Stimulated activated CD8-positive, alpha-beta memory T cell treated with anti-CD3 and anti-CD28 coated beads, Interleukin-4, amount 100 ng/mL, for 4 hours (primary cell): ENCODE results near the gene MARCHF3.
"Not testable (repeated sequence)": the region's sequence is repeated elsewhere in the genome, so short reads cannot be mapped to it uniquely, and the experiment has no call there.

ENCODE experiments used
- DNase-seq, 2 donors: peaks; one replicate each; pipeline ENCODE4 v3.0.0-alpha.2; 2020; ENCODE audit warnings: low read depth in 2 of 2, low spot score in 1 of 2

MARCHF3 gene

DNA sequence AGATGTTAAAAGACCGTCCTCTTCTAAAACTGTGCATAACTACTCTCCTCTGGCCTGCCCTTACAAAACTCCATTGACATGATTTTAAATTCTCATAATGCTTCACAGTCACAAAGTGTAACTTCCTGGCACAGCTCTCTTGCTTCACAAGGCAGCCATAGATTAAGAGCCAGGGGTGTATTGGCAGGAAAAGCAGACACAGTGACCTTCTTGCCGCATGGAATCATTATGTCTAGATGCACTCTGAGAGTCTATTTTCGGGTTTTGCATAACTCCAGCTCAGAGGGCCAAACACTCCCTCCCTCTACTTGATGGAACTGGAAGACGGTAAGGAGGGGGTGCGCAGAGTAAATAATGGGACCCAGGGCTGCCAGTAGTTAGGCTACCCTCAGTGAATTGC is 110.1 kb downstream of the MARCHF3 start:
- no peak for DNase-seq

DNA sequence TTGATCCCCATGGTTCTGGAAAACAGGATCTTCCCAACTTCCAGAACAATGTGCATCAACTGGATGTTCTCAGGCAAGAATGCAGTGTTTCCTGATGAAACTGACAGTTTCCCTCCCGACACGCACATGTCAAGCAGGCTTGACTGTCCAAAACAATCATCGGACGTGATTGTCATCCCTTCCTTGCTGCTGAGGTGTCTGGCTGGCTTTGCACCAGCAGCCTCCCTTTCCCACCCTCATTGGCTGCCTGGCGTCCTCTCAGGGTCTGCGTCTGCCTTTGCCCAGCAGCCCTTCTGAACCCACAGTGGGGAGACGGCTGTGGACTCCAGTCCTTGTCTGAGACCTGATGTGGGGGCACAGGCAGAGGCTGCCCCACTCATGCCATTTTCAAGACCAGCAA is 110.8 kb downstream of the MARCHF3 start:
- DNase-seq: no peak

DNA sequence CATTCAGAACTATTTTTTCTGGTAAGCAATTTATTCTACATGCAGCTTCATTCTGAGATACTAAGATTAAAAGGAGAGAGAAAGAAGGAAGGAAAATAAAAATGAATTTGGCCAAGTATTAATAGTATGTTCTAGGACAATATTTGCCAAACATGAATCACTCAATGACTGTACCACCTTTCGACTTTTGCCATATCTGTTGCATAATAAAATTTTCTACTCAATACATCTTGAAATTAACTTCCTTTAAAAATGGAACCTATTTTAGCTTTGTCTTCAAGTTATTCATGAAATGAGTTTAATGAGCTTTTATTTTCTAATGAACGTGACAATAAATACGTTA is 111.8 kb downstream of the MARCHF3 start:
- DNase-seq: no peak

- DNase-seq: no peak
Measured at GRCh38 chr5:126917918-126918614, 112.3 kb downstream of the MARCHF3 start.

GRCh38 chr5:126915496-126915895 is 114.9 kb downstream of the MARCHF3 start:
- DNase-seq: no peak

DNA sequence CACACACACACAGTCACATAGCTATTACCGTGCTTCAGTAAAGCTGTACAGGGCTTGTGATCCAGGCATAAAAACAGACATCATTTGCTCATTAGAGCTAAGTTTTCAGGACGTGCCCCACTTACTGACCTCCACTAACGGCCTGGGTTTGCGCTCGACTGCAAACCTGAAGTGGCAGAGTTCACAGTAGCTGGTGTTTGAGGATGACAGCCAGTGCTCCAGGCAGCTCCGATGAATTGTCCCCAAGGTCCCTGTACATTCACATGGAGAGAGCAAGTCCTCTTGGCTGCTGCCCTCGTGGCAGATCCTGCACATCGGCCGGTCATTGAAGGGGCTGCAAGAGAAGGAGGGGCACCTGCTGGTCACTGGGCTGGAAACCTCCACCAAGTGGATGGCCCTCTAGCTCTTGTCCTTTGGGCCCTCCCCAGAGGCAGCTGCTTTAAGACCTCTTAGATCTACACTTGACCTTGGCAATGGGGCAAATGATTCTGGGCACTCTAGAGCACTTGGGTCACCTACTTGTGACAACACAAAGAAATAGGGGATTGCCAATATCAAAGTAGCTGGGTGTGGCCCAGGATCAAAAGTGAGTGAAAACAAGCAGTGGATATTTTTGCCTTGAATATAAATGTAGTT is 115.4 kb downstream of the MARCHF3 start:
- DNase-seq: no peak

GRCh38 chr5:126912616-126913200 is 117.7 kb downstream of the MARCHF3 start:
- DNase-seq: no peak

DNA sequence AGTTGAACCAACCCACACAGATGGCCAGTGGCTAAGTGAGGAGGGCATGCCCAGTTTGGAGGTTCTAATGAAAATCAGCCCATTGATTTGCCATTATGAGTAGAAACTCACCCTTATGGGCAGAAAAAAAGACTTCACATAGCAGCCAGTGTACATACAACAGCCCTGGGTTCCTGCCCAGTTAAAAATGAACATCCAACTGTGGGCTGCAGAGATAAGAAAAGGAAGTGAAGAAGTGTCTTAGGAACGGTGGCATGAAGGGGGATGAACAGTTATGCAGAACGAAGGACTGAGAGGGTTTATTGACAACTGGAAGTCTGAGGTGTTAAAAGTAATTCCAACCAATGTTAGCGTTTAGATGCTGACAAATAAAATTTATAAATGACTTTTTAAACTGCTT is 118.4 kb downstream of the MARCHF3 start:
- DNase-seq: no peak

GRCh38 chr5:126909856-126910255 is 120.5 kb downstream of the MARCHF3 start:
- no peak for DNase-seq

DNA sequence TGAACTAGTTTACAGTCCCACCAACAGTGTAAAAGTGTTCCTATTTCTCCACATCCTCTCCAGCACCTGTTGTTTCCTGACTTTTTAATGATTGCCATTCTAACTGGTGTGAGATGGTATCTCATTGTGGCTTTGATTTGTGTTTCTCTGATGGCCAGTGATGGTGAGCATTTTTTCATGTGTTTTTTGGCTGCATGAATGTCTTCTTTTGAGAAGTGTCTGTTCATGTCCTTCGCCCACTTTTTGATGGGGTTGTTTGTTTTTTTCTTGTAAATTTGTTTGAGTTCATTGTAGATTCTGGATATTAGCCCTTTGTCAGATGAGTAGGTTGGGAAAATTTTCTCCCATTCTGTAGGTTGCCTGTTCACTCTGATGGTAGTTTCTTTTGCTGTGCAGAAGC is 126.0 kb downstream of the MARCHF3 start:
- DNase-seq: not testable (repeated sequence)

DNA sequence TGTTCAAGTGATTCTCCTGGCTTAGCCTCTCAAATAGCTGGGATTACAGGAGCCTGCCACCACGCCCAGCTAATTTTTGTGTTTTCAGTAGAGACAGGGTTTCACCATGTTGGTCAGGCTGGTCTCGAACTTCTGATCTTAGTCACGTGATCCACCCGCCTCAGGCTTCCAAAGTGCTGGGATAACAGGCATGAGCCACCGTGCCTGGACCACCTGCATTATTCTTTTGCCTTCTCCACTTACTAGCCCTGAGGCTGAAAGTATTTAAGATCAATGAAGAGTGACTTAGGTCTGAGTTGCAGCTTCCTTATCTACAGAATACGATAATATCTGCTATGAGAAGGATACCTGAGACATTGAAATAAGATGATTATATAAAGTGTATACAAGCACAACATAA is 129.6 kb downstream of the MARCHF3 start:
- DNase-seq: no peak

- DNase-seq: no peak
Measured at GRCh38 chr5:126899476-126899875, 130.9 kb downstream of the MARCHF3 start.

DNA sequence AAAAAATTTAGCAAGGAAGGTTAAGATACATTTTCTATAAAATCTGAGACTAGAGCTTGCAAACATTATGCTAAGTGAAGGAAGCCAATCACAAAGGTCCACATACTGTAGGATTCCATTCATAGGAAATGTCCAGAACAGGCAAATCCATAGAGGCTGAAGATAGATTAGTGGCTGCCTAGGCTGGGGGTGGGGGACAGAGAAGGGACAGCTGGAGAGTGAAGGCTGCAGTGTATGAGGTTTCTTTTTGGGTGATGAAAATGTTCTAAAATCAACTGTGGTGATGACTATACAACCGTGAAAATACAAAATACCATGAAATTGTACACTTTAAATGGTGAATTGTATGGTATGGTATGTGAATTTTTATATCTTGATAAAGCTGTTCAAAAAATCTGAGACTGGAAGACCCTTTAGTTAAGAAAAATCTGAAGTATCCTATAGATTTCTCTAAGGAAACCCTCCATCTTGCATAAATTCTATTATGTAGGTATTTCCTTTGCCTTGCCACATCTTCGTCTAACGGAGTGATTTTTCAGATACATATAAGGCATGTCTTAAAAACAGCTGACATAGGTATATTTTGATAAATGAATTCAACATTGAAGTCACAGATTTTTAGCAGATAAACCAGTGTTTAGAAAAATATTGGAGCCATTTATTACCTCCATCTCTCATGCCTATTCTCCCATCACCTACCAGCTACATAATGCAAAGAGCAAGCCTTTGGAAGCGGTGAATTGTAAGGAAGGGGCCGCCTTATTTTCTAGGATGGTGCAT is 132.3 kb downstream of the MARCHF3 start:
- no peak for DNase-seq

- no peak for DNase-seq
Measured at GRCh38 chr5:126896170-126896702, 134.1 kb downstream of the MARCHF3 start.

GRCh38 chr5:126895712-126896111 is 134.6 kb downstream of the MARCHF3 start:
- not testable (repeated sequence) for DNase-seq

- not testable (repeated sequence) for DNase-seq
Measured at GRCh38 chr5:126890414-126890813, 139.9 kb downstream of the MARCHF3 start.

DNA sequence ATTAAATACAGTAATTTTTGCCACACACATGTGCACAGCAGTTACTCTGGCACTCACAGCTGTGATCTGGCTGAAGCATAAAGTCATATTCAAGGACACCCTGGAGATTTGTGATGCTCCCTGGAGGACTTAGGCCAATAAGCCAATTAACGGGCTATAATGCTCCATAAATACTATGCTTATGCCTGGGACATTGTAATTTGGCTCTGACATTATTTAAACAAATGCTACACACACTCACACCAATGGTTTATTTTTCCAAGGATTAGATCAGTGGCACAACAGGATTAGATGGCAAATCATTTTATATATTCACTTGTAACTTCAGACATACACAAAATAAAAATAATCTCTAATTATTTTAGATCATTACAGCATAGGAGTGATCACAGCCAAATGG is 142.2 kb downstream of the MARCHF3 start:
- DNase-seq: no peak

DNA sequence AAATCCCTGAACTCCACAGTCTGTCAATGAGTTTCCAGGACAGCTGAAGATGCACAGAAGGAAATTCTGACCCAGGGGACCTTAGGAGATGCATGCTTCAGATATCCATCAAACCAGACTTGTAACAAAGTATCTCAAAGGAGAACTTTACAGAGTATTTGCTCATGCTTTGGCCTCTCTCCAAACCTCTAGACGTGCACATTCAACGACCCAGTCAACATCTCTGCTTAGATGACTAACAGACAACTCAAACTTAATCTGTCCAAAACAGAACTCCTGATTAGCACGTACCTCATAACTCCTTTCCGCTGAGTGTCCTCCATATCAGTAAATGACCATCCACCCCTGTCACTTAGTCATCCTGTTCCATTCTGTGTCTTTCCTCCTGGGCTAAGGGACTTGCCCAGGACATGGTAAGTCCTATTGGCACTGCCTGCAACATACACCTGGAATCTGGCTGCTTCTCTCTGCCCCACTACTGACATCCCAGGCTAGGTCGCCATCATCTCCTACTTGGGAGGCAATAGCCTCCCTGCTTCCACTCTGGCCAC is 146.0 kb downstream of the MARCHF3 start:
- no peak for DNase-seq

- no peak for DNase-seq
Measured at GRCh38 chr5:126883564-126884245, 146.7 kb downstream of the MARCHF3 start.

DNA sequence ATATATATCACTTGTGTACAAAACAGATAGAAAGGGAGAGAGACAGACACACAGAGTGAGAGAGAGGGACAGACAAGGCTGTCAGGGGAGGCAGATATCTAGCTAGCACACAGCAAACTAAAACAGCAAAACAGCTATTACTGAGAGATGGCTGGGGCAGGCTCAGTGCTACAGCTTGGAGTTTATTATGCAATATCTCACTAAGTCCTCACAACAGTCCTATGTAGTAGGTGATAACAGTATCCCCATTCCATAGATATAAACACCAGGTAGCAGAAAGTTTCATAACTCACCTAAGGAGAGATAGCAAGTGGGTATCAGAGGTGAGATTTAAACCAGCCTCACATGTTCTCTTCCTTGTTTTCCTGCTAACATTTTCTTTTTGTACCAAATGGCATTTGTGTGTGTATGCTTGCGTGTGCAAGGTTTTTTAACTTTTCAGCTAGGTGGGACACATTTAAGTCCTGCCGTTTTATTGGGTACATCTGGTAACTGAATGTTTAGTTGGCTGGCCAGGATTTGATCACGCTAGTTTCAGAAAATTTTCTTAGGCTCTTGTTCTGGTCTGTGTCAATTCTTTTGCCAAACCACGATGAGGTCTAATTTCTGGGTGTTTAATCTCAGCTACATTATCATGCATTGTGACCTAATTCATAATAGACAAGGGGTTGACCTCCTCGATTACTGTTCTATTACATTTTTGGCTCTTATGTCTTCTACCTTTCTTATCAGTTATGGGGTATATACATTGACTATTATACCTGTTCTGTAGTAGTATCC is 148.3 kb downstream of the MARCHF3 start:
- no peak for DNase-seq
